ENCODE results near the gene PLEK.

The PLEK gene

DNA sequence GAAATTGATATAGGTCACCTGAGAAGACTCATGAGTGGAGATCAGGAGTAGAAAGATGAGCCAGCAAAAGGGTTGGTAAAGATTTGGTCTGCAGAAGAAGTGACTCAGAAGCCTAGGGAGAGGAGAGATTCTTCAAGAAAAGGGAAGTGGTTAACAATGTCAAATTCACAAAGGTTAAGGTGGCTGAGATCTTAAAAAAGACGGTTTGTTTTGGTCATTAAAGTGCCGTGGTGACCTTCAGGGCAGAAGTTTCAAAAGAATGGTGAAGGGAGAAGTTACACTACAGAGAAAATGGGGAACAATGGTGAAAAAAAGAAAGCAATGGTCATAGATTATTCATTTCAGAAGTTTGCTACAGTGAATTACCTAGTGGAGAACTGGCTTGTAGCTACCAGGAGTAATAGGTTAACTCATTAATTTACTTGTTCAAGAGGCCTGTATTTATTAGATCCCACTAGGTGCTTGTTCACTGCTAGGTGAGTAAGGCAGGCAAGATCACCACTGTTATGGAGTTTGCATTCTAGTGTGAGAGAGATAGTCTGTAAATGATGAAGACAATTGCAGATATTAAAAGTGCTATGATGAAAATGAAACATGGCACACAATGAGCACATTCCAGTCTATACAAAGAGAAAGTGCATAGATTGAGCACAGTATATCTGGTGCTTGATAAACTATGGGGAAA, 59.0 kb downstream of the PLEK start:
- ChIA-PET POLR2A (no interaction called here), CTCF (no interaction called here)
- H3K4me3 ChIP-seq (ENCODE audit: low read depth, low read length) = no peak overlapping the region
- H3K27ac ChIP-seq (ENCODE audit: extremely low read depth, low read depth, low read length) = no peak overlapping the region
- no peak for TF ChIP-seq ZNF548 (tag by site-specific recombination; IDR thresholded peaks at IDR 0.05)
- TF ChIP-seq, protein P1, sequence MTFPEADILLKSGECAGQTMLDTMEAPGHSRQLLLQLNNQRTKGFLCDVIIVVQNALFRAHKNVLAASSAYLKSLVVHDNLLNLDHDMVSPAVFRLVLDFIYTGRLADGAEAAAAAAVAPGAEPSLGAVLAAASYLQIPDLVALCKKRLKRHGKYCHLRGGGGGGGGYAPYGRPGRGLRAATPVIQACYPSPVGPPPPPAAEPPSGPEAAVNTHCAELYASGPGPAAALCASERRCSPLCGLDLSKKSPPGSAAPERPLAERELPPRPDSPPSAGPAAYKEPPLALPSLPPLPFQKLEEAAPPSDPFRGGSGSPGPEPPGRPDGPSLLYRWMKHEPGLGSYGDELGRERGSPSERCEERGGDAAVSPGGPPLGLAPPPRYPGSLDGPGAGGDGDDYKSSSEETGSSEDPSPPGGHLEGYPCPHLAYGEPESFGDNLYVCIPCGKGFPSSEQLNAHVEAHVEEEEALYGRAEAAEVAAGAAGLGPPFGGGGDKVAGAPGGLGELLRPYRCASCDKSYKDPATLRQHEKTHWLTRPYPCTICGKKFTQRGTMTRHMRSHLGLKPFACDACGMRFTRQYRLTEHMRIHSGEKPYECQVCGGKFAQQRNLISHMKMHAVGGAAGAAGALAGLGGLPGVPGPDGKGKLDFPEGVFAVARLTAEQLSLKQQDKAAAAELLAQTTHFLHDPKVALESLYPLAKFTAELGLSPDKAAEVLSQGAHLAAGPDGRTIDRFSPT (tag by site-specific recombination; IDR thresholded peaks at IDR 0.05) = no peak
- TF ChIP-seq, protein P2, sequence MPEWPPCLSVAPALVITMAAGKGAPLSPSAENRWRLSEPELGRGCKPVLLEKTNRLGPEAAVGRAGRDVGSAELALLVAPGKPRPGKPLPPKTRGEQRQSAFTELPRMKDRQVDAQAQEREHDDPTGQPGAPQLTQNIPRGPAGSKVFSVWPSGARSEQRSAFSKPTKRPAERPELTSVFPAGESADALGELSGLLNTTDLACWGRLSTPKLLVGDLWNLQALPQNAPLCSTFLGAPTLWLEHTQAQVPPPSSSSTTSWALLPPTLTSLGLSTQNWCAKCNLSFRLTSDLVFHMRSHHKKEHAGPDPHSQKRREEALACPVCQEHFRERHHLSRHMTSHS (tag by site-specific recombination; IDR thresholded peaks at IDR 0.05) = no peak
- TF ChIP-seq ZNF394 (tag by site-specific recombination; IDR thresholded peaks at IDR 0.05; ENCODE audit: borderline replicate concordance) = no peak
- TF ChIP-seq ZNF324 (tag by site-specific recombination; IDR thresholded peaks at IDR 0.05) = no peak
- no peak for TF ChIP-seq SETDB1 (IDR thresholded peaks at IDR 0.05; ENCODE audit: insufficient read length, low read length)
- TF ChIP-seq, protein P3, sequence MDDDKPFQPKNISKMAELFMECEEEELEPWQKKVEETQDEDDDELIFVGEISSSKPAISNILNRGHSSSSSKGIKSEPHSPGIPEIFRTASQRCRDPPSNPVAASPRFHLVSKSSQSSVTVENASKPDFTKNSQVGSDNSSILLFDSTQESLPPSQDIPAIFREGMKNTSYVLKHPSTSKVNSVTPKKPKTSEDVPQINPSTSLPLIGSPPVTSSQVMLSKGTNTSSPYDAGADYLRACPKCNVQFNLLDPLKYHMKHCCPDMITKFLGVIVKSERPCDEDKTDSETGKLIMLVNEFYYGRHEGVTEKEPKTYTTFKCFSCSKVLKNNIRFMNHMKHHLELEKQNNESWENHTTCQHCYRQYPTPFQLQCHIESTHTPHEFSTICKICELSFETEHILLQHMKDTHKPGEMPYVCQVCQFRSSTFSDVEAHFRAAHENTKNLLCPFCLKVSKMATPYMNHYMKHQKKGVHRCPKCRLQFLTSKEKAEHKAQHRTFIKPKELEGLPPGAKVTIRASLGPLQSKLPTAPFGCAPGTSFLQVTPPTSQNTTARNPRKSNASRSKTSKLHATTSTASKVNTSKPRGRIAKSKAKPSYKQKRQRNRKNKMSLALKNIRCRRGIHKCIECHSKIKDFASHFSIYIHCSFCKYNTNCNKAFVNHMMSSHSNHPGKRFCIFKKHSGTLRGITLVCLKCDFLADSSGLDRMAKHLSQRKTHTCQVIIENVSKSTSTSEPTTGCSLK (tag by site-specific recombination; IDR thresholded peaks at IDR 0.05) = no peak
- no peak for TF ChIP-seq HOXC10 (CRISPR knock-in tag; IDR thresholded peaks at IDR 0.05)
- TF ChIP-seq, protein P4, sequence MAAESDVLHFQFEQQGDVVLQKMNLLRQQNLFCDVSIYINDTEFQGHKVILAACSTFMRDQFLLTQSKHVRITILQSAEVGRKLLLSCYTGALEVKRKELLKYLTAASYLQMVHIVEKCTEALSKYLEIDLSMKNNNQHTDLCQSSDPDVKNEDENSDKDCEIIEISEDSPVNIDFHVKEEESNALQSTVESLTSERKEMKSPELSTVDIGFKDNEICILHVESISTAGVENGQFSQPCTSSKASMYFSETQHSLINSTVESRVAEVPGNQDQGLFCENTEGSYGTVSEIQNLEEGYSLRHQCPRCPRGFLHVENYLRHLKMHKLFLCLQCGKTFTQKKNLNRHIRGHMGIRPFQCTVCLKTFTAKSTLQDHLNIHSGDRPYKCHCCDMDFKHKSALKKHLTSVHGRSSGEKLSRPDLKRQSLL (tag by site-specific recombination; IDR thresholded peaks at IDR 0.05) = no peak
- no peak for TF ChIP-seq ZBTB8A (tag by site-specific recombination; IDR thresholded peaks at IDR 0.05)
- no peak for TF ChIP-seq MZF1 (tag by site-specific recombination; IDR thresholded peaks at IDR 0.05; ENCODE audit: borderline replicate concordance)
- no peak for TF ChIP-seq ZNF341 (tag by site-specific recombination; IDR thresholded peaks at IDR 0.05; ENCODE audit: low read depth)
- no peaks in the 10 kb centered on the region for H3K9me3 ChIP-seq (ENCODE audit: control insufficient read depth, insufficient read depth, low read depth, low read length)
- no peaks in the 10 kb centered on the region for H3K4me1 ChIP-seq (ENCODE audit: control insufficient read depth, insufficient read depth, low read length)
- no peaks in the 10 kb centered on the region for H3K36me3 ChIP-seq (ENCODE audit: control insufficient read depth in 2 of 2, insufficient read depth in 1 of 2, low read length in 2 of 2)

DNA sequence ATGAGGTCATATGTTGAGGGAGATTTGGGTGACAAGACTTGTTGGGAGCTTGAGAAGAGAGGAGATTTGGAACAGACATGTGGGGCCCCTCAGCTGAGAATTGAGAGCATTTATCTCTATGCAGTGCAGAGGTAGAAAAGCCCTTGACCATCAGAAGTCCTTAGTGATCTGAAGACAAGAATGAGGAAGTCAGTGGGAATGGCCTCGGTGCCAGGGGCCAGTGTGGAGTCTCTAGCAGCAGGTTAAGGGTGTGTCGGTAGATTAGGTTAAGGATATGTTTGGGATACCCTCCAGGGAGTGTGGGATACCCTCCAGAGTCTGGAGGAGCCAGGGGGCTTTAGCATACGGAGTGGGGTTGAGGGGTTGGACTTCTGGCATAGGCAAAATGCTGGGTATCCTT, 60.4 kb downstream of the PLEK start:
- CTCF ChIA-PET = interaction anchor here (0.5 to 2.1 kb wide), 2 partner anchors 16 to 228 kb away, joined by 3 to 14 read pairs; no protein-coding TSS in a partner anchor
- no peak overlapping the region for H3K4me3 ChIP-seq (ENCODE audit: low read depth, low read length)
- POLR2A ChIA-PET = no interaction called here
- no peaks in the 10 kb centered on the region for H3K36me3 ChIP-seq (ENCODE audit: control insufficient read depth in 2 of 2, insufficient read depth in 1 of 2, low read length in 2 of 2)
- H3K27ac ChIP-seq (ENCODE audit: extremely low read depth, low read depth, low read length) = no peak overlapping the region
- TF ChIP-seq YY1 (tag by site-specific recombination; IDR thresholded peaks at IDR 0.05) = no peak
- no peak for TF ChIP-seq ZNF433 (tag by site-specific recombination; IDR thresholded peaks at IDR 0.05; ENCODE audit: low read depth)
- no peak for TF ChIP-seq ZNF707 (tag by site-specific recombination; IDR thresholded peaks at IDR 0.05)
- no peak for TF ChIP-seq GLI2 (tag by site-specific recombination; IDR thresholded peaks at IDR 0.05; ENCODE audit: borderline replicate concordance, low read depth)
- TF ChIP-seq ZNF664 (tag by site-specific recombination; IDR thresholded peaks at IDR 0.05) = no peak
- TF ChIP-seq ZNF571 (tag by site-specific recombination; IDR thresholded peaks at IDR 0.05) = no peak
- TF ChIP-seq ZNF416 (tag by site-specific recombination; IDR thresholded peaks at IDR 0.05) = no peak
- no peak for TF ChIP-seq PRDM1 (tag by site-specific recombination; IDR thresholded peaks at IDR 0.05)
- TF ChIP-seq, protein P5, sequence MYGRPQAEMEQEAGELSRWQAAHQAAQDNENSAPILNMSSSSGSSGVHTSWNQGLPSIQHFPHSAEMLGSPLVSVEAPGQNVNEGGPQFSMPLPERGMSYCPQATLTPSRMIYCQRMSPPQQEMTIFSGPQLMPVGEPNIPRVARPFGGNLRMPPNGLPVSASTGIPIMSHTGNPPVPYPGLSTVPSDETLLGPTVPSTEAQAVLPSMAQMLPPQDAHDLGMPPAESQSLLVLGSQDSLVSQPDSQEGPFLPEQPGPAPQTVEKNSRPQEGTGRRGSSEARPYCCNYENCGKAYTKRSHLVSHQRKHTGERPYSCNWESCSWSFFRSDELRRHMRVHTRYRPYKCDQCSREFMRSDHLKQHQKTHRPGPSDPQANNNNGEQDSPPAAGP (tag by site-specific recombination; IDR thresholded peaks at IDR 0.05) = no peak
- TF ChIP-seq GLIS1 (tag by site-specific recombination; IDR thresholded peaks at IDR 0.05) = no peak
- TF ChIP-seq ZNF423 (tag by site-specific recombination; IDR thresholded peaks at IDR 0.05) = no peak
- no peak for TF ChIP-seq SCRT2 (tag by site-specific recombination; IDR thresholded peaks at IDR 0.05)
- no peak for TF ChIP-seq ZNF350 (tag by site-specific recombination; IDR thresholded peaks at IDR 0.05)
- H3K9me3 ChIP-seq (ENCODE audit: control insufficient read depth, insufficient read depth, low read depth, low read length) = no peaks in the 10 kb centered on the region
- no peaks in the 10 kb centered on the region for H3K4me1 ChIP-seq (ENCODE audit: control insufficient read depth, insufficient read depth, low read length)

Data from HEK293 (cell line).